Testis (tissue), 3 donors: Measurements from ENCODE around the gene ADH1A. TPM values are rescaled to one million over a fixed set of nuclear protein-coding genes. Genes with fewer than 3 reads are reported as not detected.
"Not testable (repeated sequence)": the region's sequence is repeated elsewhere in the genome, so short reads cannot be mapped to it uniquely, and the experiment has no call there.

Source experiments
- DNase-seq: peaks from one replicate; pipeline ENCODE4 v3.0.0-alpha.2; 2019
- H3K27ac ChIP-seq, 2 donors: fragments of 200-600 bp; sonication (generic); one replicate each; pipeline ENCODE4 v1.5.1; 2019
- H3K27me3 ChIP-seq: fragments of 200-600 bp; sonication (generic); one replicate; pipeline ENCODE4 v1.5.1; 2019
- H3K36me3 ChIP-seq: fragments of 200-600 bp; sonication (generic); one replicate; pipeline ENCODE4 v1.5.1; 2017; ENCODE audit warnings: low read depth; ENCODE audit errors: missing control alignments
- H3K4me1 ChIP-seq: fragments of 200-600 bp; sonication (generic); one replicate; pipeline ENCODE4 v1.5.1; 2019
- H3K4me3 ChIP-seq, 2 donors: fragments of 200-600 bp; sonication (generic); one replicate each; pipeline ENCODE4 v1.5.1; 2017 to 2019
- H3K9me3 ChIP-seq: fragments of 200-600 bp; sonication (generic); one replicate; pipeline ENCODE4 v1.5.1; 2017
- POLR2A ChIP-seq: fragments of 450-650 bp; IDR thresholded peaks from one replicate; pipeline ENCODE4 v1.6.1; 2017; ENCODE audit warnings: antibody characterized with exemption, mild to moderate bottlenecking, moderate library complexity
- WGBS, 2 donors: methylation state at CpG; one replicate each; pipeline ENCODE4 v1.1.5; 2018; 5-methylcytosine and 5-hydroxymethylcytosine counted together
- intact Hi-C: fragments of 100-400 bp; cut with DNase I; formaldehyde crosslinking; loops from one replicate; pipeline ENCODE4 v1.15.1; 2023; ENCODE audit warnings: low total_unique reads
- polyA plus RNA-seq: library from polyadenylated mRNA; stranded (reverse); fragments of 350-450 nt; fragmentation: Illumina TruSeq; extraction: RNeasy Lipid Tissue Mini Kit (QIAGEN cat#74804); gene quantifications from one replicate; pipeline ENCODE4 v1.2.3, GENCODE V29; 2014; ENCODE audit warnings: low read depth, low replicate concordance; ENCODE audit not compliant: insufficient read depth
- total RNA-seq, 2 donors: library from RNA; depleted of rRNA; stranded (reverse); fragments of >200 nt; gene quantifications; one replicate each; pipeline ENCODE4 v1.2.3, GENCODE V29; 2016
- TF ChIP-seq, protein P1 (sequence below), 3 experiments: fragments of 450-650 bp in 2 of 3; fragments of 200-600 bp in 1 of 3; sonication (generic) in 1 of 3; IDR thresholded peaks; one replicate each; pipeline ENCODE4 v1.5.1; 2016 to 2019; ENCODE audit warnings: antibody characterized with exemption in 3 of 3, mild to moderate bottlenecking in 2 of 3, moderate library complexity in 1 of 3

Gene ADH1A
- total and polyA plus RNA-seq, 3 donors from 2014 or later = 0.31 to 0.84 TPM; not detected in 1

DNA sequence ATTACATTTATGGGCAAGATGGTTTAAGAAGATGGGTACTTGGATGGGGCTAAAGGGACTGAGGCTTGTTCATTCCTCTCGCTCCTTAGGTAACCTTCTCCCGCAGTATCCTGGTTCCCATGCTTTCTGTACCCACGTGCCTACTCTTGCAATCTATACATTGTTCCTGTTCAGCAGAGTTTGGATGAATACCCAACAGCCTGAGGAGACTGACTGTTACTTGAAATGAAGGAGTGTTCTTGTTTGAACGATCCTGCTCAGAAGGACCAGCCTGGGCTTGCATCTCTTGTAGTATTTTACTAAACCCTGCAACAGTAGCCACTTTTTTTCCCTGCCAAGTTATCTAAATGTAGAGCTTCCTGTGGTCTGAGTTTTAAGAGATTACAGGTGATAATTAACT is 38.0 kb downstream of the ADH1A start:
- Histone ChIP-seq H3K27me3 (no peaks in the 10 kb centered on the region), H3K27ac (no peak overlapping the region), H3K9me3 (no peaks in the 10 kb centered on the region), H3K36me3 (no peaks in the 10 kb centered on the region), H3K4me3 (no peak overlapping the region), H3K4me1 (no peaks in the 10 kb centered on the region)
- DNase-seq = no peak
- no peak for TF ChIP-seq POLR2A
- TF ChIP-seq, protein P1, sequence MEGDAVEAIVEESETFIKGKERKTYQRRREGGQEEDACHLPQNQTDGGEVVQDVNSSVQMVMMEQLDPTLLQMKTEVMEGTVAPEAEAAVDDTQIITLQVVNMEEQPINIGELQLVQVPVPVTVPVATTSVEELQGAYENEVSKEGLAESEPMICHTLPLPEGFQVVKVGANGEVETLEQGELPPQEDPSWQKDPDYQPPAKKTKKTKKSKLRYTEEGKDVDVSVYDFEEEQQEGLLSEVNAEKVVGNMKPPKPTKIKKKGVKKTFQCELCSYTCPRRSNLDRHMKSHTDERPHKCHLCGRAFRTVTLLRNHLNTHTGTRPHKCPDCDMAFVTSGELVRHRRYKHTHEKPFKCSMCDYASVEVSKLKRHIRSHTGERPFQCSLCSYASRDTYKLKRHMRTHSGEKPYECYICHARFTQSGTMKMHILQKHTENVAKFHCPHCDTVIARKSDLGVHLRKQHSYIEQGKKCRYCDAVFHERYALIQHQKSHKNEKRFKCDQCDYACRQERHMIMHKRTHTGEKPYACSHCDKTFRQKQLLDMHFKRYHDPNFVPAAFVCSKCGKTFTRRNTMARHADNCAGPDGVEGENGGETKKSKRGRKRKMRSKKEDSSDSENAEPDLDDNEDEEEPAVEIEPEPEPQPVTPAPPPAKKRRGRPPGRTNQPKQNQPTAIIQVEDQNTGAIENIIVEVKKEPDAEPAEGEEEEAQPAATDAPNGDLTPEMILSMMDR (IDR thresholded peaks at IDR 0.05) = no peak
- intact Hi-C loops = no loop called here
- 82 to 90% methylated on average over 4 of the region's 4 CpGs for WGBS, 2 donors

DNA sequence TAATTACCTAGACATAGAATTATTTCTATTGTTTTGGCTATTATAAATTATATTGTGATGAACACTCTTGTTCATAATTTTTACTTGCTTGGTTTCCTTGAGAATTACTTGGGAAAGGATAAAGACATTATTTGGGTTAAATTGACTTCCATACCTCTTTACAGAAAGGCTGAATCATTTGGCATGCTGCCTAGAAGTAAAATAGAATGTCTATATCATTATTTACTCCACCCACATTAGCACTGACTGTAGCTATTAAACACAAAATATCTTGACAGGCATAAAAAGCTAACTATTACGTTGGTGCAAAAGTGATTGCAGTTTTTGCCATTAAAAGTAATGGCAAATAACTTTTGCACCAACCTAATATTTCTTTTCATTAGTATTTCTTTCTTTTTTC is 42.1 kb downstream of the ADH1A start:
- TF ChIP-seq, protein P1 (IDR thresholded peaks at IDR 0.05) = no peak
- TF ChIP-seq POLR2A = no peak
- no peak overlapping the region for H3K27ac ChIP-seq
- no peak overlapping the region for H3K4me3 ChIP-seq
- H3K4me1 ChIP-seq = no peaks in the 10 kb centered on the region
- H3K27me3 ChIP-seq = no peaks in the 10 kb centered on the region
- H3K9me3 ChIP-seq = no peaks in the 10 kb centered on the region
- WGBS, 2 donors = 59 to 91% methylated on average over 1 of the region's 1 CpG
- no peaks in the 10 kb centered on the region for H3K36me3 ChIP-seq
- intact Hi-C loops = no loop called here
- DNase-seq = no peak

DNA sequence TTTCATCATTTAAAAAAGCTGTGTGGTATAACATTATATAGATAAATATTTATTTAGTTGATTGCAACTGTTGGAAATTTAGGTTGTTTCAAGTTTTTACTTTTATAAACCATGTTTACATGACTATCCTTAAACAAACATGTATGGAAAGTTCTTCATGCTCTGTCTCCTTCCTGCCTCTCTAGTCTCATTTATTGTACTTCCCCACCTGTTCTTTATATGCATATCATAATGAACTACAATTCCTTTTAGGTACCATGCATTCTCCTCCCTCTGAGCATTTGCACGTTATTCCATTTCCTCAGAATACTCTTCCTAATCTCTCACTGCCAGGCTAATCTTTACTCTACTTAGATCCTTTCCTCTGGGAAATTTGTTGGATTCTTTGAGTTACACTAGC is 54.8 kb downstream of the ADH1A start:
- Histone ChIP-seq H3K27ac (no peak overlapping the region), H3K4me3 (no peak overlapping the region), H3K9me3 (no peaks in the 10 kb centered on the region), H3K27me3 (no peaks in the 10 kb centered on the region), H3K36me3 (no peaks in the 10 kb centered on the region), H3K4me1 (no peaks in the 10 kb centered on the region)
- intact Hi-C loops = no loop called here
- TF ChIP-seq, protein P1 (IDR thresholded peaks at IDR 0.05) = no peak
- no peak for TF ChIP-seq POLR2A
- 58 to 74% methylated on average over 1 of the region's 1 CpG for WGBS, 2 donors
- DNase-seq = no peak

DNA sequence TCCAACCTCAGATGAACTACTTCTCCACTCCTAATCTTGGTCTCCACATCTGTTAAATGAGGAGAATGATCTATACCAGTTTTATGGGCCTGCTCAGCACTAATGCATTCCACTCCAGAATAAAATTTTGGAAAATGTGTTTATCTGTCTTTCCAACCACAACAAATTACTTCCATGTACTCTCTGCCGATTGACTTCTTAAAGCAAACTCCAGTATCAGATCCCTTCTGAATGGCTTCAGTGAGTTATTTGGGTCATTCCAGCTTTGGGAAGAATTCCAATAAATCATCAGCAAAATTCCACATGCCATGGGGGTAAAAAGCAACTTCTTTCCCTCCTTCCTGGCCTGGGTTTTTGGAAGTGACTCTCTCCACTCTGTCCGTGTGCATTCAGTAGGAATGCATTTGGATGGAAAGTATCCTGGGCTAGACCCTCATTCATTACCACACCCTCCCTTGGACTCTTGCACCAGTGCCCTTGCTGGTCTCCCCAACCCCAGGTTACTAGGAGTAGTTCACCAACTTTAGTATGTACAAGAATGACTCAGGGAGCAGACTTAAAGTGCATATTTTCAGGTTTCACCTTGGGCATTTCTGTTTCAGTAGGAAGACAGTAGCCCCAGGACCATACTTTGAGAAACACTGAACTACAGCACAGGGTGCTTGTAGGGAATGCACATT is 56.3 kb downstream of the ADH1A start:
- 40 to 42% methylated on average over 2 of the region's 2 CpGs for WGBS, 2 donors
- no peaks in the 10 kb centered on the region for H3K36me3 ChIP-seq
- no peak overlapping the region for H3K27ac ChIP-seq
- H3K4me3 ChIP-seq = no peak overlapping the region
- TF ChIP-seq, protein P1 (IDR thresholded peaks at IDR 0.05) = no peak
- TF ChIP-seq POLR2A = no peak
- H3K9me3 ChIP-seq = no peaks in the 10 kb centered on the region
- no peaks in the 10 kb centered on the region for H3K27me3 ChIP-seq
- intact Hi-C loops = no loop called here
- no peaks in the 10 kb centered on the region for H3K4me1 ChIP-seq
- no peak for DNase-seq

DNA sequence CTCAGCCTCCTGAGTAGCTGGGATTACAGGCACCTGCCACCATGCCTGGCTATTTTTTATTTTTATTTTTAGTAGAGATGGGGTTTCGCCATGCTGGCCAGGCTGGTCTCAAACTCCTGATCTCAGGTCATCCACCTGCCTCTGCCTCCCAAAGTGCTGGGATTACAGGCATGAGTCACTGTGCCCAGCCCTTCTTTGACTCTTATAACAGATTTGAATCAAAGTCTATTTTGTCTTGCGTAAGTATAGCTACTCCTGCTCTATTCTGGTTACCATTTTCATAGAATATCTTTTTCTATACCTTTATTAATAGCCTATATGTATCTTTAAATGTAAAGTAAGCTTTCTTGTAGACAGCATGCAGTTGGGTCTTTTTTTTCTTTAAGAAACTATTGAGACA is 57.4 kb downstream of the ADH1A start:
- H3K4me3 ChIP-seq, DNase-seq, intact Hi-C loops, H3K36me3 ChIP-seq, H3K9me3 ChIP-seq, H3K4me1 ChIP-seq, H3K27me3 ChIP-seq, H3K27ac ChIP-seq: not testable (repeated sequence)
- WGBS, 2 donors = 90 to 98% methylated on average over 2 of the region's 2 CpGs

DNA sequence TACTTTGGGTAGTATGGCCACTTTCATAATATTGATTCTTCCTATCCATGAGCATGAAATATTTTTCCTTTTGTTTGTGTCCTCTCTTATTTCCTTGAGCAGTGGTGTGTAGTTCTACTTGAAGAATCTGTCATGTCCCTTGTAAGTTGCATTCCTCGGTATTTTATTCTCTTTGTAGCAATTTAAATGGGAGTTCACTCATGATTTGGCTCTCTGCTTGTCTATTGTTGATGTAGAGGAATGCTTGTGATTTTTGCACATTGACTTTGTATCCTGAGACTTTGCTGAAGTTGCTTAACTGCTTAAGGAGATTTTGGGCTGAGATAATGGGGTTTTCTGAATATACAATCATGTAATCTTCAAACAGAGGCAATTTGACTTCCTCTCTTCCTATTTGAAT is 62.1 kb downstream of the ADH1A start:
- H3K27ac ChIP-seq, H3K4me1 ChIP-seq, intact Hi-C loops, H3K9me3 ChIP-seq, H3K27me3 ChIP-seq, H3K36me3 ChIP-seq, DNase-seq, H3K4me3 ChIP-seq: not testable (repeated sequence)
- 0 to 75% methylated on average over 1 of the region's 1 CpG for WGBS, 2 donors

DNA sequence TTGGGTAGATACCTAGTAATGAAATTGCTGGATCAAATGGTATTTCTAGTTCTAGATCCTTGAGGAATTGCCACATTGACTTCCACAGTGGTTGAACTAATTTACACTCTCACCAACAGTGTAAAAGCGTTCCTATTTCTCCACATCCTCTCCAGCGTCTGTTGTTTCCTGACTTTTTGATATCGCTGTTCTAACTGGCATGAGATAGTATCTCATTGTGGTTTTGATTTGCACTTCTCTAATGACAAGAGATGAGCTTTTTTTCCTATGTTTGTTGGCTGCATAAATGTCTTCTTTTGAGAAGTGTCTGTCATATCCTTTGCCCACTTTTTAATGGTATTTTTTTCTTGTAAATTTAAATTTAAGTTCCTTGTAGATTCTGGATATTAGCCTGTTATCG is 63.1 kb downstream of the ADH1A start:
- H3K27me3 ChIP-seq, H3K4me1 ChIP-seq, H3K9me3 ChIP-seq, H3K4me3 ChIP-seq, DNase-seq, H3K36me3 ChIP-seq, intact Hi-C loops, H3K27ac ChIP-seq: not testable (repeated sequence)
- WGBS, 2 donors = 84% methylated on average over 4 of the region's 4 CpGs
